ENCODE data around the gene HSPBAP1. TPM values are rescaled to one million over a fixed set of nuclear protein-coding genes. Genes with fewer than 3 reads are reported as not detected.

Gene HSPBAP1
- polyA plus RNA-seq, 1 donor (not counting 4 experiments of a cell fraction or from before 2014, with no cell fraction given), result 9.5 TPM

- Histone ChIP-seq H3K9ac (ENCODE audit: control insufficient read depth, extremely low read depth, insufficient read depth, low read length) (no peak overlapping the region), H3K4me2 (ENCODE audit: control insufficient read depth, extremely low read depth, insufficient read depth, low read depth, low read length) (no peak overlapping the region)
- no peak for FAIRE-seq
Observed at GRCh38 chr3:122825460-122825859, 31.8 kb upstream of the HSPBAP1 start.

DNA sequence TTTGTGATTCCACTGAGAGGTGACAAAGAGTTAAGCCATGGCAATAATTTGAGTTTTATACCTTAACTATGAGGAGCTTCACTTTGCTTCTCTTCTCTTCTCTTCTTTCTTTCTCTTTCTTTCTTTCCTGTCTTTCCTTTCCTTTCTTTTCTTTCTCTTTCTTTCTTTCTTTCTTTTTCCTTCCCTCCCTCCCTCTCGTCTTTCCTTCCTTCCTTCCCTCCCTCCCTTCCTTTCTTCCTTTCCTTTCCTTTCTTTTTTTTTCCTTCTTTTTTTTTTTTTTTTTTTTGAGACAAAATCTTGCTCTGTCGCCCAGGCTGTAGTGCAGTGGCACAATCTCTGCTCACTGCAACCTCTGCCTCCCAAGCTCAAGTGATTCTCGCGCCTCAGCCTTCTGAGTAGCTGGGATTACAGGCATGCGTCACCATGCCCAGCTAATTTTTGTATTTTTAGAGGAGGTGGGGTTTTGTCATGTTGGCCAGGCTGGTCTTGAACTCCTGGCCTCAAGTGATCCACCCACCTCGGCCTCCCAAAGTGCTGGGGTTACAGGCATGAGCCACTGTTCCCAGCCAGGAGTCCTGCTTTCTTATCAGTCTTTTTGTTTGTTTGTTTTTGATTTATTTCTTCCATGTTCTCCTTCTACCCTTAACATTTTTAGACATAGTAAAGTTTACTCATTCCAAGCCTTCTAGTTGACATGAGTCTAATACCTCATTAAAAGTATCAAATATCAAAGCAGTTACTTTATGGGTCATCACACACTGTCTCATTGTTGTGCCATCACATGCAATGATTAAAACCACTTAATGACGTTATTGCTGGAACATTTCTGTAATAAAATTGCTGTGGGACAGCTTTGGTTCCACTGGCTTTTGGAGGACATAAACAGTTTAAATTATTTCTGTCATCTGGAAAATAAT, 31.1 kb upstream of the HSPBAP1 start:
- H3K4me3 ChIP-seq (ENCODE audit: control insufficient read depth in 2 of 3, extremely low read depth in 1 of 3, insufficient read depth in 2 of 3, low read depth in 1 of 3, low read length in 3 of 3), result no peak overlapping the region
- peaks cover 3% of the 10 kb centered on the region for H3K9me1 ChIP-seq (ENCODE audit: control insufficient read depth, extremely low read depth, insufficient read depth, low read length)
- FAIRE-seq, result no peak
- TF ChIP-seq EZH2 (IDR thresholded peaks at IDR 0.05; ENCODE audit: low read length) (no peak), CTCF (optimal IDR thresholded peaks at IDR 0.05 in 1 of 3, IDR thresholded peaks at IDR 0.05 in 1 of 3, conservative IDR thresholded peaks at IDR 0.05 in 1 of 3; ENCODE audit: extremely low read depth in 1 of 3, insufficient read depth in 2 of 3, low read length in 3 of 3) (no peak)
- H3K9me3 ChIP-seq (ENCODE audit: control insufficient read depth, low read depth, low read length), result no peaks in the 10 kb centered on the region
- DNase-seq (ENCODE audit: low read depth, low spot score), result no peak
- no peaks in the 10 kb centered on the region for H3K79me2 ChIP-seq (ENCODE audit: control insufficient read depth, insufficient read depth, low read length)
- H3K27ac ChIP-seq (ENCODE audit: control insufficient read depth, insufficient read depth, low read length), result no peak overlapping the region
- H2AFZ ChIP-seq (ENCODE audit: control insufficient read depth, low read length), result no peak overlapping the region
- no peaks in the 10 kb centered on the region for H4K20me1 ChIP-seq (ENCODE audit: control insufficient read depth, extremely low read depth, insufficient read depth, low read length)
- no peak overlapping the region for H3K4me2 ChIP-seq (ENCODE audit: control insufficient read depth, extremely low read depth, insufficient read depth, low read depth, low read length)
- H3K4me1 ChIP-seq (ENCODE audit: control insufficient read depth, extremely low read depth, insufficient read depth, low read length), result no peaks in the 10 kb centered on the region
- no peaks in the 10 kb centered on the region for H3K36me3 ChIP-seq (ENCODE audit: control insufficient read depth in 2 of 2, extremely low read depth in 1 of 2, insufficient read depth in 2 of 2, low read length in 2 of 2)
- no peaks in the 10 kb centered on the region for H3K27me3 ChIP-seq (ENCODE audit: control insufficient read depth, extremely low read depth, insufficient read depth, low read length)
- dilution Hi-C loops (cut with MboI; ENCODE audit: extremely low pct_ligation_motif_present, low sequenced_read_pairs), result no loop called here
- no peak overlapping the region for H3K9ac ChIP-seq (ENCODE audit: control insufficient read depth, extremely low read depth, insufficient read depth, low read length)

More at GRCh38 chr3:122825460-122825859, 31.8 kb upstream of the HSPBAP1 start:
- Histone ChIP-seq H2AFZ (ENCODE audit: control insufficient read depth, low read length) (no peak overlapping the region), H3K36me3 (ENCODE audit: control insufficient read depth in 2 of 2, extremely low read depth in 1 of 2, insufficient read depth in 2 of 2, low read length in 2 of 2) (no peaks in the 10 kb centered on the region), H3K9me3 (ENCODE audit: control insufficient read depth, low read depth, low read length) (no peaks in the 10 kb centered on the region), H3K27ac (ENCODE audit: control insufficient read depth, insufficient read depth, low read length) (no peak overlapping the region), H3K27me3 (ENCODE audit: control insufficient read depth, extremely low read depth, insufficient read depth, low read length) (no peaks in the 10 kb centered on the region), H3K4me1 (ENCODE audit: control insufficient read depth, extremely low read depth, insufficient read depth, low read length) (no peaks in the 10 kb centered on the region), H3K9me1 (ENCODE audit: control insufficient read depth, extremely low read depth, insufficient read depth, low read length) (peaks cover 3% of the 10 kb centered on the region), H3K79me2 (ENCODE audit: control insufficient read depth, insufficient read depth, low read length) (no peaks in the 10 kb centered on the region), H4K20me1 (ENCODE audit: control insufficient read depth, extremely low read depth, insufficient read depth, low read length) (no peaks in the 10 kb centered on the region), H3K4me3 (ENCODE audit: control insufficient read depth in 2 of 3, extremely low read depth in 1 of 3, insufficient read depth in 2 of 3, low read depth in 1 of 3, low read length in 3 of 3) (no peak overlapping the region)
- no peak for TF ChIP-seq EZH2 (IDR thresholded peaks at IDR 0.05; ENCODE audit: low read length)
- TF ChIP-seq CTCF (optimal IDR thresholded peaks at IDR 0.05 in 1 of 3, IDR thresholded peaks at IDR 0.05 in 1 of 3, conservative IDR thresholded peaks at IDR 0.05 in 1 of 3; ENCODE audit: extremely low read depth in 1 of 3, insufficient read depth in 2 of 3, low read length in 3 of 3), result no peak
- no peak for DNase-seq (ENCODE audit: low read depth, low spot score)
- dilution Hi-C loops (cut with MboI; ENCODE audit: extremely low pct_ligation_motif_present, low sequenced_read_pairs), result no loop called here
